ENCODE results near the gene MTTP.

- TF ChIP-seq, protein P1, sequence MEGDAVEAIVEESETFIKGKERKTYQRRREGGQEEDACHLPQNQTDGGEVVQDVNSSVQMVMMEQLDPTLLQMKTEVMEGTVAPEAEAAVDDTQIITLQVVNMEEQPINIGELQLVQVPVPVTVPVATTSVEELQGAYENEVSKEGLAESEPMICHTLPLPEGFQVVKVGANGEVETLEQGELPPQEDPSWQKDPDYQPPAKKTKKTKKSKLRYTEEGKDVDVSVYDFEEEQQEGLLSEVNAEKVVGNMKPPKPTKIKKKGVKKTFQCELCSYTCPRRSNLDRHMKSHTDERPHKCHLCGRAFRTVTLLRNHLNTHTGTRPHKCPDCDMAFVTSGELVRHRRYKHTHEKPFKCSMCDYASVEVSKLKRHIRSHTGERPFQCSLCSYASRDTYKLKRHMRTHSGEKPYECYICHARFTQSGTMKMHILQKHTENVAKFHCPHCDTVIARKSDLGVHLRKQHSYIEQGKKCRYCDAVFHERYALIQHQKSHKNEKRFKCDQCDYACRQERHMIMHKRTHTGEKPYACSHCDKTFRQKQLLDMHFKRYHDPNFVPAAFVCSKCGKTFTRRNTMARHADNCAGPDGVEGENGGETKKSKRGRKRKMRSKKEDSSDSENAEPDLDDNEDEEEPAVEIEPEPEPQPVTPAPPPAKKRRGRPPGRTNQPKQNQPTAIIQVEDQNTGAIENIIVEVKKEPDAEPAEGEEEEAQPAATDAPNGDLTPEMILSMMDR (IDR thresholded peaks at IDR 0.05), result no peak
- no peak for TF ChIP-seq POLR2A (IDR thresholded peaks at IDR 0.05)
Measured at GRCh38 chr4:99608417-99608816, 33.8 kb downstream of the MTTP start.
